NT2/D1 (cell line): Measurements from ENCODE around the gene INPP5B.

Source experiments
- DNase-seq: peaks from one replicate; pipeline ENCODE4 v3.0.0-alpha.2; 2011; ENCODE audit warnings: low read depth, low spot score
- H3K27me3 ChIP-seq: 2 replicates; pipeline ENCODE4 v1.6.0; 2011; ENCODE audit warnings: mild to moderate bottlenecking; ENCODE audit not compliant: insufficient read length, insufficient read depth
- H3K36me3 ChIP-seq: 2 replicates; pipeline ENCODE4 v1.6.1; 2011; ENCODE audit warnings: mild to moderate bottlenecking, low read length, mixed read lengths; ENCODE audit not compliant: insufficient read depth, insufficient read length
- H3K4me1 ChIP-seq: 2 replicates; pipeline ENCODE4 v1.5.1; 2011; ENCODE audit not compliant: insufficient read depth, insufficient read length
- H3K4me3 ChIP-seq: 2 replicates; pipeline ENCODE4 v1.5.1; 2011; ENCODE audit warnings: low read depth; ENCODE audit not compliant: insufficient read length
- H3K9ac ChIP-seq: 2 replicates; pipeline ENCODE4 v1.6.0; 2011; ENCODE audit warnings: low read depth; ENCODE audit not compliant: insufficient read length
- H3K9me3 ChIP-seq: 2 replicates; pipeline ENCODE4 v1.5.1; 2011; ENCODE audit warnings: mild to moderate bottlenecking, low read length; ENCODE audit not compliant: insufficient read depth
- SUZ12 ChIP-seq: IDR thresholded peaks from 2 replicates; pipeline ENCODE4 v1.6.1; 2011; ENCODE audit not compliant: insufficient read length, insufficient read depth; ENCODE audit errors: extremely low read depth
- YY1 ChIP-seq: IDR thresholded peaks from 2 replicates; pipeline ENCODE4 v1.6.1; 2011; ENCODE audit not compliant: insufficient read length, insufficient read depth
- ZNF274 ChIP-seq: IDR thresholded peaks from 2 replicates; pipeline ENCODE4 v1.6.1; 2011; ENCODE audit warnings: mild to moderate bottlenecking, low read depth, low read length

Gene INPP5B

GRCh38 chr1:37850352-37850955 lies 96.4 kb downstream of the INPP5B start:
- peaks cover 56% of the 10 kb centered on the region for H3K36me3 ChIP-seq
- DNase-seq = no peak
- no peak for TF ChIP-seq ZNF274
- TF ChIP-seq YY1 = no peak
- H3K9ac ChIP-seq = no peak overlapping the region
- no peaks in the 10 kb centered on the region for H3K4me1 ChIP-seq
- H3K4me3 ChIP-seq = no peak overlapping the region
- no peaks in the 10 kb centered on the region for H3K9me3 ChIP-seq
- no peaks in the 10 kb centered on the region for H3K27me3 ChIP-seq

- Histone ChIP-seq H3K27me3 (no peaks in the 10 kb centered on the region), H3K36me3 (peaks cover 50% of the 10 kb centered on the region), H3K9ac (no peak overlapping the region), H3K9me3 (no peaks in the 10 kb centered on the region), H3K4me3 (no peak overlapping the region), H3K4me1 (no peaks in the 10 kb centered on the region)
- TF ChIP-seq ZNF274 (no peak), YY1 (no peak), SUZ12 (no peak)
- DNase-seq = no peak
Observed at GRCh38 chr1:37849480-37849879, 97.4 kb downstream of the INPP5B start.

GRCh38 chr1:37846647-37847339 lies 100.1 kb downstream of the INPP5B start:
- TF ChIP-seq YY1 (no peak), ZNF274 (no peak), SUZ12 (no peak)
- H3K9me3 ChIP-seq = no peaks in the 10 kb centered on the region
- no peak overlapping the region for H3K4me3 ChIP-seq
- no peaks in the 10 kb centered on the region for H3K27me3 ChIP-seq
- no peak for DNase-seq
- no peak overlapping the region for H3K9ac ChIP-seq
- H3K36me3 ChIP-seq = peaks cover 39% of the 10 kb centered on the region
- H3K4me1 ChIP-seq = no peaks in the 10 kb centered on the region

- DNase-seq = no peak
- Histone ChIP-seq H3K4me3 (no peak overlapping the region), H3K9ac (no peak overlapping the region), H3K4me1 (no peaks in the 10 kb centered on the region), H3K27me3 (no peaks in the 10 kb centered on the region), H3K9me3 (no peaks in the 10 kb centered on the region), H3K36me3 (peaks cover 46% of the 10 kb centered on the region)
- TF ChIP-seq SUZ12 = no peak
- no peak for TF ChIP-seq YY1
- no peak for TF ChIP-seq ZNF274
Observed at GRCh38 chr1:37845786-37846185, 101.1 kb downstream of the INPP5B start.

GRCh38 chr1:37845049-37845646 lies 101.7 kb downstream of the INPP5B start:
- TF ChIP-seq ZNF274 (no peak), SUZ12 (no peak)
- Histone ChIP-seq H3K9ac (no peak overlapping the region), H3K4me1 (no peaks in the 10 kb centered on the region), H3K27me3 (no peaks in the 10 kb centered on the region), H3K4me3 (no peak overlapping the region), H3K9me3 (no peaks in the 10 kb centered on the region), H3K36me3 (peaks cover 50% of the 10 kb centered on the region)
- DNase-seq = no peak

GRCh38 chr1:37844536-37844935 lies 102.3 kb downstream of the INPP5B start:
- Histone ChIP-seq H3K27me3 (no peaks in the 10 kb centered on the region), H3K9ac (no peak overlapping the region), H3K9me3 (no peaks in the 10 kb centered on the region), H3K4me1 (no peaks in the 10 kb centered on the region), H3K4me3 (no peak overlapping the region), H3K36me3 (peaks cover 54% of the 10 kb centered on the region)
- TF ChIP-seq ZNF274 (no peak), YY1 (no peak), SUZ12 (no peak)
- no peak for DNase-seq

GRCh38 chr1:37841652-37842051 lies 105.2 kb downstream of the INPP5B start:
- TF ChIP-seq ZNF274 = no peak
- TF ChIP-seq YY1 = no peak
- TF ChIP-seq SUZ12 = no peak
- Histone ChIP-seq H3K4me3 (no peak overlapping the region), H3K9me3 (no peaks in the 10 kb centered on the region), H3K9ac (no peak overlapping the region), H3K27me3 (no peaks in the 10 kb centered on the region), H3K4me1 (no peaks in the 10 kb centered on the region), H3K36me3 (peaks cover 58% of the 10 kb centered on the region)
- no peak for DNase-seq
